B cell (primary cell): ENCODE data around the gene KANTR. TPM values are rescaled to one million over a fixed set of nuclear protein-coding genes. Genes with fewer than 3 reads are reported as not detected.

Source experiments
- ATAC-seq: fragments of 200-7000 bp; cut with Tn5 transposase; one replicate; pipeline ENCODE4 v1.10.0; 2021; ENCODE audit warnings: low read depth, mild to moderate bottlenecking, moderate number of reproducible peaks, moderate library complexity
- CTCF ChIA-PET: fragments of 350-600 bp; sonication (Branson Sonifier 250); formaldehyde crosslinking; loops from one replicate; lab custom pipeline; 2021; ENCODE audit warnings: antibody characterized with exemption, inconsistent platforms; lab: Charles Lee
- POLR2A ChIA-PET: fragments of 350-600 bp; sonication (Branson Sonifier 250); formaldehyde crosslinking; loops from one replicate; lab custom pipeline; 2021; ENCODE audit warnings: antibody characterized with exemption; lab: Charles Lee
- DNase-seq: peaks from one replicate; pipeline ENCODE4 v3.0.0; 2013
- H2AFZ ChIP-seq: 2 replicates; pipeline ENCODE4 v1.6.1; 2012; ENCODE audit warnings: mild to moderate bottlenecking, low read depth, low read length; ENCODE audit not compliant: insufficient read depth, poor library complexity, severe bottlenecking
- H3K27ac ChIP-seq, 2 donors: 1 replicate in 1 of 2; 2 replicates in 1 of 2; pipeline ENCODE4 v1.5.1; 2012 to 2013; ENCODE audit warnings: low read length in 2 of 2, mild to moderate bottlenecking in 2 of 2, moderate library complexity in 1 of 2
- H3K27me3 ChIP-seq, 4 experiments: fragments of 200-600 bp in 1 of 4; sonication (generic) in 1 of 4; replicated peaks in 1 of 4; 1 replicate in 2 of 4; 2 replicates in 2 of 4; pipeline versions ENCODE4 v1.6.1 to v1.7.0; 2013 to 2016; ENCODE audit warnings: low read length in 3 of 4, mild to moderate bottlenecking in 2 of 4, mixed read lengths in 1 of 4, moderate library complexity in 1 of 4; ENCODE audit not compliant: insufficient read depth in 4 of 4, control insufficient read depth in 3 of 4; ENCODE audit errors: control extremely low read depth in 1 of 4
- H3K36me3 ChIP-seq, 2 experiments: replicated peaks in 1 of 2; 1 replicate in 1 of 2; 2 replicates in 1 of 2; pipeline versions ENCODE4 v1.6.1 to v1.7.1; 2013; ENCODE audit warnings: low read length in 1 of 2; ENCODE audit not compliant: insufficient read depth in 2 of 2, control insufficient read depth in 1 of 2; ENCODE audit errors: control extremely low read depth in 1 of 2, extremely low read depth in 1 of 2
- H3K4me1 ChIP-seq, 2 donors: fragments of 200-600 bp in 1 of 2; sonication (generic) in 1 of 2; 1 replicate in 1 of 2; 2 replicates in 1 of 2; pipeline versions ENCODE4 v1.5.1 to v1.6.1; 2013 to 2017; ENCODE audit warnings: low read length in 2 of 2; ENCODE audit not compliant: control insufficient read depth in 2 of 2, insufficient read depth in 2 of 2
- H3K4me2 ChIP-seq: replicated peaks from 2 replicates; pipeline ENCODE3; 2012; ENCODE audit warnings: mild to moderate bottlenecking, low read depth, low read length; ENCODE audit not compliant: poor library complexity, severe bottlenecking
- H3K4me3 ChIP-seq, 5 experiments: fragments of 200-600 bp in 1 of 5; sonication (generic) in 1 of 5; 1 replicate in 3 of 5; 2 replicates in 2 of 5; pipeline versions ENCODE4 v1.5.1 to v1.7.0; 2011 to 2016; ENCODE audit warnings: low read length in 4 of 5, mild to moderate bottlenecking in 4 of 5, low read depth in 2 of 5, control low read depth in 1 of 5, moderate library complexity in 1 of 5; ENCODE audit not compliant: insufficient read depth in 1 of 5; ENCODE audit errors: control extremely low read depth in 1 of 5, extremely low read depth in 1 of 5
- H3K79me2 ChIP-seq: fragments of 200-600 bp; sonication (generic); one replicate; pipeline ENCODE4 v1.6.0; 2016; ENCODE audit warnings: low read length; ENCODE audit not compliant: control insufficient read depth, insufficient read depth
- H3K9ac ChIP-seq: fragments of 200-600 bp; sonication (generic); 2 replicates; pipeline ENCODE4 v1.6.1; 2017; ENCODE audit warnings: mild to moderate bottlenecking, low read length, moderate library complexity
- H3K9me3 ChIP-seq, 3 donors: one replicate each; pipeline versions ENCODE4 v1.6.1 to v1.7.1; 2013; ENCODE audit warnings: low read length in 2 of 3; ENCODE audit not compliant: control insufficient read depth in 2 of 3, insufficient read depth in 1 of 3; ENCODE audit errors: control extremely low read depth in 1 of 3
- H4K20me1 ChIP-seq: 2 replicates; pipeline ENCODE4 v1.6.0; 2012; ENCODE audit warnings: mild to moderate bottlenecking, low read length; ENCODE audit not compliant: insufficient read depth, control insufficient read depth, poor library complexity, severe bottlenecking
- H3K27ac Mint-ChIP-seq: one replicate; pipeline ENCODE4 v1.8.0; 2021; ENCODE audit warnings: mixed read lengths
- H3K27me3 Mint-ChIP-seq: one replicate; pipeline ENCODE4 v1.8.0; 2021; ENCODE audit warnings: mixed read lengths
- H3K4me1 Mint-ChIP-seq: one replicate; pipeline ENCODE4 v1.8.0; 2021; ENCODE audit warnings: mixed read lengths
- H3K4me3 Mint-ChIP-seq: one replicate; pipeline ENCODE4 v1.8.0; 2021; ENCODE audit warnings: mixed read lengths
- H3K9me3 Mint-ChIP-seq: one replicate; pipeline ENCODE4 v1.8.0; 2022; ENCODE audit warnings: mixed read lengths; ENCODE audit not compliant: insufficient read depth
- CTCF ChIP-seq: fragments of 200-600 bp; IDR thresholded peaks from one replicate; pipeline ENCODE4 v1.8.0; 2022; ENCODE audit warnings: antibody characterized with exemption, mild to moderate bottlenecking
- EZH2 ChIP-seq: IDR thresholded peaks from 2 replicates; pipeline ENCODE4 v1.6.1; 2012; ENCODE audit warnings: borderline replicate concordance, low read depth, mild to moderate bottlenecking, moderate library complexity, low read length; ENCODE audit not compliant: insufficient read depth, poor library complexity, severe bottlenecking
- WGBS: methylation state at CpG from one replicate; pipeline ENCODE4 v1.1.5; 2013; ENCODE audit warnings: missing lambda C conversion rate; ENCODE audit not compliant: insufficient coverage; 5-methylcytosine and 5-hydroxymethylcytosine counted together
- intact Hi-C: fragments of 100-400 bp; cut with micrococcal nuclease; formaldehyde crosslinking; loops from one replicate; pipeline ENCODE4 v1.10.0; 2022
- polyA plus RNA-seq: library from polyadenylated mRNA; depleted of rRNA; stranded (reverse); fragments of >200 nt; gene quantifications from 2 replicates; pipeline ENCODE4 v1.2.3, GENCODE V29; 2012
- total RNA-seq, 2 donors: library from RNA; stranded (reverse); fragments of 120-200 nt in 1 of 2; gene quantifications; 1 replicate in 1 of 2; 2 replicates in 1 of 2; pipeline versions ENCODE4 v1.2.3 to v1.2.4, GENCODE V29; 2013 to 2022

KANTR gene
- total and polyA plus RNA-seq, 2 donors (not counting 1 experiment from before 2014, with no cell fraction given): 6.7 to 26.8 TPM

GRCh38 chrX:53094582-53094905 is 602 bp downstream of the KANTR start:
- Histone ChIP-seq H3K27ac (peak overlapping the region; percentile 49 to 59), H3K79me2 (peaks cover 6% of the 10 kb centered on the region), H3K36me3 (no peaks in the 10 kb centered on the region), H3K4me2 (peak overlapping the region; percentile 79), H3K4me1 (peaks cover 6 to 15% of the 10 kb centered on the region in 2 donors), H3K27me3 (no peaks in the 10 kb centered on the region), H2AFZ (peak overlapping the region; percentile 86), H3K9me3 (no peaks in the 10 kb centered on the region), H3K4me3 (peak overlapping the region; percentile 8 to 72 (median 68)), H4K20me1 (no peaks in the 10 kb centered on the region), H3K9ac (peak overlapping the region; percentile 66)
- Mint-ChIP-seq H3K27me3 (no peaks in the 10 kb centered on the region), H3K4me3 (peak overlapping the region; percentile 91), H3K9me3 (no peaks in the 10 kb centered on the region), H3K27ac (peak overlapping the region; percentile 91), H3K4me1 (peaks cover 14% of the 10 kb centered on the region)
- intact Hi-C loops: loop anchor here (10.0 kb wide), 1 partner anchor 950 kb away; the partner anchor contains the start of gene PHF8
- POLR2A ChIA-PET: interaction anchor here (0.7 to 1.3 kb wide), 2 partner anchors 13 to 99 kb away, joined by 3 to 6 read pairs; partner anchors contain the start of gene TSPYL2
- TF ChIP-seq EZH2 (no peak), CTCF (no peak)
- no CpG with 5 or more reads among the region's 5 CpGs for WGBS
- ATAC-seq: no peak
- CTCF ChIA-PET: interaction anchor here (1.3 kb wide), 1 partner anchor 23 kb away, joined by 3 read pairs; no protein-coding TSS in a partner anchor
- DNase-seq: no peak

- Mint-ChIP-seq H3K27me3 (no peaks in the 10 kb centered on the region), H3K4me1 (peaks cover 14% of the 10 kb centered on the region), H3K27ac (no peak overlapping the region), H3K4me3 (peak overlapping the region; percentile 49), H3K9me3 (no peaks in the 10 kb centered on the region)
- H3K27ac ChIP-seq: no peak overlapping the region
- H3K79me2 ChIP-seq: peaks cover 6% of the 10 kb centered on the region
- intact Hi-C loops: loop anchor here (10.0 kb wide), 1 partner anchor 949 kb away; the partner anchor contains the start of gene PHF8
- ChIA-PET POLR2A (no interaction called here), CTCF (no interaction called here)
- TF ChIP-seq EZH2 (no peak), CTCF (no peak)
- ATAC-seq: no peak
- DNase-seq: no peak
- 100% methylated on average over 2 of the region's 3 CpGs for WGBS
- peaks cover 6 to 15% of the 10 kb centered on the region in 2 donors for H3K4me1 ChIP-seq
- no peak overlapping the region for H3K4me2 ChIP-seq
- H3K9me3 ChIP-seq: no peaks in the 10 kb centered on the region
- H2AFZ ChIP-seq: no peak overlapping the region
- no peak overlapping the region for H3K9ac ChIP-seq
- no peak overlapping the region for H3K4me3 ChIP-seq
- H4K20me1 ChIP-seq: no peaks in the 10 kb centered on the region
- no peaks in the 10 kb centered on the region for H3K27me3 ChIP-seq
- H3K36me3 ChIP-seq: no peaks in the 10 kb centered on the region
Measured at GRCh38 chrX:53095796-53096195, 1.9 kb downstream of the KANTR start.
